Loucy (cell line): ENCODE data around the gene SLC15A3.

Source experiments
- CTCF ChIP-seq: fragments of 200-600 bp; sonication (generic); conservative IDR thresholded peaks from 2 replicates; pipeline ENCODE4 v1.5.1; 2014; ENCODE audit warnings: mild to moderate bottlenecking, antibody characterized with exemption, low read length
- EZH2phosphoT487 ChIP-seq: fragments of 200-600 bp; IDR thresholded peaks from 2 replicates; pipeline ENCODE4 v1.6.1; 2018; ENCODE audit warnings: antibody characterized with exemption, mild to moderate bottlenecking, moderate library complexity, borderline replicate concordance

GRCh38 chr11:60910711-60911380 is 41.1 kb downstream of the SLC15A3 start:
- TF ChIP-seq CTCF = no peak
- TF ChIP-seq EZH2phosphoT487 = no peak
